Kidney (tissue), 14 donors: ENCODE data around the gene NDEL1. TPM values are rescaled to one million over a fixed set of nuclear protein-coding genes. Genes with fewer than 3 reads are reported as not detected.

Source experiments
- DNase-seq, 5 donors: peaks; one replicate each; pipeline ENCODE4 v3.0.0-alpha.2; 2013 to 2020
- FAIRE-seq: peaks from 2 replicates; lab custom pipeline; 2012; peaks lifted over from hg19 to GRCh38; lab: Jason Lieb, UNC
- H3K27ac ChIP-seq, 2 donors: one replicate each; pipeline ENCODE4 v1.7.0; 2013; ENCODE audit warnings: low read depth in 2 of 2, low read length in 2 of 2, inconsistent platforms in 1 of 2
- H3K27me3 ChIP-seq: one replicate; pipeline ENCODE4 v1.7.1; 2013; ENCODE audit warnings: low read length, inconsistent platforms; ENCODE audit not compliant: control insufficient read depth, insufficient read depth
- H3K36me3 ChIP-seq, 3 donors: one replicate each; pipeline versions ENCODE4 v1.7.0 to v1.7.1; 2013; ENCODE audit warnings: low read length in 3 of 3, control low read depth in 1 of 3, inconsistent platforms in 1 of 3; ENCODE audit not compliant: insufficient read depth in 3 of 3, control insufficient read depth in 2 of 3
- H3K4me1 ChIP-seq, 3 donors: one replicate each; pipeline versions ENCODE4 v1.7.0 to v1.7.1; 2013; ENCODE audit warnings: low read length in 3 of 3, inconsistent platforms in 1 of 3, low read depth in 1 of 3; ENCODE audit not compliant: control insufficient read depth in 2 of 3, insufficient read depth in 2 of 3
- H3K4me3 ChIP-seq, 3 donors: one replicate each; pipeline versions ENCODE4 v1.7.0 to v1.8.1; 2013; ENCODE audit warnings: low read length in 3 of 3, control low read depth in 1 of 3, inconsistent platforms in 1 of 3
- H3K9ac ChIP-seq, 3 donors: one replicate each; pipeline versions ENCODE4 v1.7.0 to v1.7.1; 2013; ENCODE audit warnings: low read length in 3 of 3, control low read depth in 1 of 3, inconsistent platforms in 1 of 3
- H3K9me3 ChIP-seq, 3 donors: one replicate each; pipeline versions ENCODE4 v1.7.0 to v1.7.1; 2013; ENCODE audit warnings: low read length in 3 of 3, control low read depth in 1 of 3, inconsistent platforms in 1 of 3; ENCODE audit not compliant: control insufficient read depth in 2 of 3, insufficient read depth in 1 of 3
- intact Hi-C: fragments of 100-400 bp; cut with DNase I; formaldehyde crosslinking; loops from one replicate; pipeline ENCODE4 v1.11.1; 2022
- polyA plus RNA-seq: library from polyadenylated mRNA; stranded (reverse); fragments of 350-450 nt; fragmentation: Illumina TruSeq; extraction: RNeasy Lipid Tissue Mini Kit (QIAGEN cat#74804); gene quantifications from one replicate; pipeline ENCODE4 v1.2.3, GENCODE V29; 2014; ENCODE audit warnings: low read depth, low replicate concordance; ENCODE audit not compliant: insufficient read depth
- total RNA-seq: library from RNA; stranded (reverse); fragmentation: NEBNext Ultra II Directional; extraction: Animal tissue kit (Norgen Biotek cat#: 25700); gene quantifications from one replicate; pipeline ENCODE4 v1.2.1, GENCODE V29; 2021
- TF ChIP-seq, protein P1 (sequence below): IDR thresholded peaks from 3 replicates; pipeline ENCODE4 v1.5.1; 2012; ENCODE audit warnings: mild to moderate bottlenecking, moderate library complexity, borderline replicate concordance; ENCODE audit not compliant: insufficient read depth; ENCODE audit errors: extremely low read depth
- donor health status: control.
- donor health status: control.
- donor health status: control.
- donor health status: control.
- donor health status: control.
- donor health status: DM: yes; HTN: yes; CAD: no.
- donor health status: Normal renal cell carcinoma (clear cell type).

Gene NDEL1
- total and polyA plus RNA-seq, 2 donors from 2014 or later, result 17.9 to 66.1 TPM

GRCh38 chr17:8494506-8495111 lies 58.9 kb downstream of the NDEL1 start:
- DNase-seq (no peak), FAIRE-seq (no peak)
- Histone ChIP-seq H3K9ac (no peak overlapping the region), H3K4me1 (no peaks in the 10 kb centered on the region), H3K27ac (no peak overlapping the region), H3K9me3 (no peaks in the 10 kb centered on the region), H3K4me3 (no peak overlapping the region), H3K36me3 (peaks cover 14 to 37% (median 33%) of the 10 kb centered on the region in 3 donors), H3K27me3 (no peaks in the 10 kb centered on the region)
- intact Hi-C loops, result no loop called here
- TF ChIP-seq, protein P1, sequence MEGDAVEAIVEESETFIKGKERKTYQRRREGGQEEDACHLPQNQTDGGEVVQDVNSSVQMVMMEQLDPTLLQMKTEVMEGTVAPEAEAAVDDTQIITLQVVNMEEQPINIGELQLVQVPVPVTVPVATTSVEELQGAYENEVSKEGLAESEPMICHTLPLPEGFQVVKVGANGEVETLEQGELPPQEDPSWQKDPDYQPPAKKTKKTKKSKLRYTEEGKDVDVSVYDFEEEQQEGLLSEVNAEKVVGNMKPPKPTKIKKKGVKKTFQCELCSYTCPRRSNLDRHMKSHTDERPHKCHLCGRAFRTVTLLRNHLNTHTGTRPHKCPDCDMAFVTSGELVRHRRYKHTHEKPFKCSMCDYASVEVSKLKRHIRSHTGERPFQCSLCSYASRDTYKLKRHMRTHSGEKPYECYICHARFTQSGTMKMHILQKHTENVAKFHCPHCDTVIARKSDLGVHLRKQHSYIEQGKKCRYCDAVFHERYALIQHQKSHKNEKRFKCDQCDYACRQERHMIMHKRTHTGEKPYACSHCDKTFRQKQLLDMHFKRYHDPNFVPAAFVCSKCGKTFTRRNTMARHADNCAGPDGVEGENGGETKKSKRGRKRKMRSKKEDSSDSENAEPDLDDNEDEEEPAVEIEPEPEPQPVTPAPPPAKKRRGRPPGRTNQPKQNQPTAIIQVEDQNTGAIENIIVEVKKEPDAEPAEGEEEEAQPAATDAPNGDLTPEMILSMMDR, result no peak

DNA sequence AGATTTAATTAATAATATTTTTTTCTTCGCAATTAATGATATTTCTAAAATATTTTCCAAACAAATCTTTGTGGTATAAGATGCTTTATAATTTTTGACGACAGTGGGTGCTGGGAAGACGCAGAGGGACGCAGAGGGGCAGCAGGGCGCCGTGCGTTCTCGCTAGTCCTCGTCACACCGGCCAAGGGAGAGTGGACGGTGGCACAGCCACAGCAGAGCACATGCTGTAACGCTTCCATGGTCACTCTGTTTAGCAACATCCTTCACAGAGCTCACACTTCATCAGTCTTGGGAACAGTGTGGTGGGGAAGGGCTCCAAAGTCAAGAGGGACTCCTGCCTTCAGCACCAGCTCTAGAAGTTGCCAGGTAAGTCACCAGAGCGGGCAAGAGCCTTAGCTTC lies 60.4 kb downstream of the NDEL1 start:
- Histone ChIP-seq H3K4me3 (no peak overlapping the region), H3K4me1 (no peaks in the 10 kb centered on the region), H3K9ac (no peak overlapping the region), H3K36me3 (peaks cover 24 to 40% (median 38%) of the 10 kb centered on the region in 3 donors), H3K27me3 (no peaks in the 10 kb centered on the region), H3K9me3 (no peaks in the 10 kb centered on the region), H3K27ac (no peak overlapping the region)
- FAIRE-seq, result no peak
- intact Hi-C loops, result no loop called here
- TF ChIP-seq, protein P1, result no peak
- no peak for DNase-seq

- H3K27ac ChIP-seq, result no peak overlapping the region
- intact Hi-C loops, result no loop called here
- no peak for FAIRE-seq
These were observed 63.5 kb downstream of the NDEL1 start for GRCh38 chr17:8499171-8499570.

More at GRCh38 chr17:8499171-8499570, 63.5 kb downstream of the NDEL1 start:
- Histone ChIP-seq H3K36me3 (peaks cover 27 to 45% (median 30%) of the 10 kb centered on the region in 3 donors), H3K9ac (no peak overlapping the region), H3K4me1 (no peaks in the 10 kb centered on the region), H3K9me3 (no peaks in the 10 kb centered on the region), H3K4me3 (no peak overlapping the region), H3K27me3 (no peaks in the 10 kb centered on the region)
- DNase-seq, result no peak
- TF ChIP-seq, protein P1, result no peak
